Neural progenitor cell (in vitro differentiated cells): Measurements from ENCODE around the gene F2RL3. TPM values are rescaled to one million over a fixed set of nuclear protein-coding genes. Genes with fewer than 3 reads are reported as not detected.

ENCODE experiments used
- DNase-seq: peaks from one replicate; pipeline ENCODE4 v3.0.0-alpha.2; 2016; ENCODE audit warnings: low spot score
- H2AFZ ChIP-seq: fragments of 200-600 bp; sonication (generic); replicated peaks from 2 replicates; pipeline ENCODE4 v1.6.1; 2016; ENCODE audit warnings: antibody characterized with exemption
- H3F3A ChIP-seq: fragments of 200-600 bp; sonication (generic); 2 replicates; pipeline ENCODE4 v1.6.1; 2016; ENCODE audit warnings: antibody characterized with exemption, low read depth
- H3K27ac ChIP-seq: fragments of 200-600 bp; sonication (generic); 2 replicates; pipeline ENCODE4 v1.5.1; 2016; ENCODE audit warnings: mild to moderate bottlenecking
- H3K27me3 ChIP-seq: fragments of 200-600 bp; sonication (generic); 2 replicates; pipeline ENCODE4 v1.6.1; 2016; ENCODE audit warnings: mild to moderate bottlenecking, moderate library complexity
- H3K36me3 ChIP-seq: fragments of 200-600 bp; sonication (generic); 2 replicates; pipeline ENCODE4 v1.5.1; 2016
- H3K4me1 ChIP-seq: fragments of 200-600 bp; sonication (generic); 2 replicates; pipeline ENCODE4 v1.6.1; 2016; ENCODE audit warnings: mixed run types
- H3K4me2 ChIP-seq: fragments of 200-600 bp; sonication (generic); 2 replicates; pipeline ENCODE4 v1.6.1; 2016
- H3K4me3 ChIP-seq: fragments of 200-600 bp; sonication (generic); 2 replicates; pipeline ENCODE4 v1.5.1; 2016
- H3K79me2 ChIP-seq: fragments of 200-600 bp; sonication (generic); 2 replicates; pipeline ENCODE4 v1.6.1; 2016; ENCODE audit warnings: low read depth
- H3K9ac ChIP-seq: fragments of 200-600 bp; sonication (generic); 2 replicates; pipeline ENCODE4 v1.6.1; 2016
- H3K9me3 ChIP-seq: fragments of 200-600 bp; sonication (generic); 2 replicates; pipeline ENCODE4 v1.5.1; 2016; ENCODE audit warnings: low read depth
- H4K20me1 ChIP-seq: fragments of 200-600 bp; sonication (generic); 2 replicates; pipeline ENCODE4 v1.6.1; 2016; ENCODE audit warnings: low read depth
- H3K27ac Mint-ChIP-seq: 3 replicates; pipeline ENCODE4 v1.8.0; 2021; ENCODE audit warnings: mixed read lengths
- H3K27me3 Mint-ChIP-seq: 2 replicates; pipeline ENCODE4 v1.8.0; 2022; ENCODE audit warnings: low read depth, mild to moderate bottlenecking, inconsistent platforms, moderate library complexity, mixed read lengths; ENCODE audit not compliant: insufficient read depth
- H3K36me3 Mint-ChIP-seq: 3 replicates; pipeline ENCODE4 v1.8.0; 2021; ENCODE audit warnings: mixed read lengths
- H3K4me1 Mint-ChIP-seq: 3 replicates; pipeline ENCODE4 v1.8.0; 2021; ENCODE audit warnings: mixed read lengths
- H3K4me3 Mint-ChIP-seq: 3 replicates; pipeline ENCODE4 v1.8.0; 2021; ENCODE audit warnings: mild to moderate bottlenecking, moderate library complexity, mixed read lengths
- H3K9me3 Mint-ChIP-seq: 3 replicates; pipeline ENCODE4 v1.8.0; 2020; ENCODE audit warnings: mixed read lengths
- EZH2 ChIP-seq: fragments of 200-600 bp; sonication (generic); IDR thresholded peaks from 2 replicates; pipeline ENCODE4 v1.6.1; 2017; ENCODE audit warnings: antibody characterized with exemption, mild to moderate bottlenecking, moderate library complexity
- EZH2phosphoT487 ChIP-seq: fragments of 200-600 bp; sonication (generic); IDR thresholded peaks from 2 replicates; pipeline ENCODE4 v1.6.1; 2017; ENCODE audit warnings: antibody characterized with exemption
- total RNA-seq: library from RNA; depleted of rRNA; stranded (reverse); fragments of >200 nt; gene quantifications from 2 replicates; pipeline ENCODE4 v1.2.3, GENCODE V29; 2015; ENCODE audit warnings: low replicate concordance
- TF ChIP-seq, protein P1 (sequence below): fragments of 200-600 bp; sonication (generic); IDR thresholded peaks from 2 replicates; pipeline ENCODE4 v1.5.1; 2017; ENCODE audit warnings: antibody characterized with exemption, mild to moderate bottlenecking

Gene F2RL3
- total RNA-seq, 1 donor from 2014 or later = not detected

GRCh38 chr19:16915135-16915534 lies 26.3 kb downstream of the F2RL3 start:
- Histone ChIP-seq H3K4me2 (no peak overlapping the region), H3K27ac (no peak overlapping the region), H3K4me3 (no peak overlapping the region), H3K9me3 (peaks cover 8% of the 10 kb centered on the region), H4K20me1 (no peaks in the 10 kb centered on the region), H3K36me3 (no peaks in the 10 kb centered on the region), H3F3A (no peaks in the 10 kb centered on the region), H3K79me2 (no peaks in the 10 kb centered on the region), H3K4me1 (no peaks in the 10 kb centered on the region), H3K9ac (no peak overlapping the region), H2AFZ (no peak overlapping the region), H3K27me3 (no peaks in the 10 kb centered on the region)
- Mint-ChIP-seq H3K4me1 (no peaks in the 10 kb centered on the region), H3K36me3 (peaks cover 4% of the 10 kb centered on the region), H3K27ac (no peak overlapping the region), H3K4me3 (no peak overlapping the region), H3K9me3 (peaks cover 30% of the 10 kb centered on the region), H3K27me3 (peaks cover 4% of the 10 kb centered on the region)
- no peak for DNase-seq
- TF ChIP-seq EZH2 (no peak), EZH2phosphoT487 (no peak)
- TF ChIP-seq, protein P1, sequence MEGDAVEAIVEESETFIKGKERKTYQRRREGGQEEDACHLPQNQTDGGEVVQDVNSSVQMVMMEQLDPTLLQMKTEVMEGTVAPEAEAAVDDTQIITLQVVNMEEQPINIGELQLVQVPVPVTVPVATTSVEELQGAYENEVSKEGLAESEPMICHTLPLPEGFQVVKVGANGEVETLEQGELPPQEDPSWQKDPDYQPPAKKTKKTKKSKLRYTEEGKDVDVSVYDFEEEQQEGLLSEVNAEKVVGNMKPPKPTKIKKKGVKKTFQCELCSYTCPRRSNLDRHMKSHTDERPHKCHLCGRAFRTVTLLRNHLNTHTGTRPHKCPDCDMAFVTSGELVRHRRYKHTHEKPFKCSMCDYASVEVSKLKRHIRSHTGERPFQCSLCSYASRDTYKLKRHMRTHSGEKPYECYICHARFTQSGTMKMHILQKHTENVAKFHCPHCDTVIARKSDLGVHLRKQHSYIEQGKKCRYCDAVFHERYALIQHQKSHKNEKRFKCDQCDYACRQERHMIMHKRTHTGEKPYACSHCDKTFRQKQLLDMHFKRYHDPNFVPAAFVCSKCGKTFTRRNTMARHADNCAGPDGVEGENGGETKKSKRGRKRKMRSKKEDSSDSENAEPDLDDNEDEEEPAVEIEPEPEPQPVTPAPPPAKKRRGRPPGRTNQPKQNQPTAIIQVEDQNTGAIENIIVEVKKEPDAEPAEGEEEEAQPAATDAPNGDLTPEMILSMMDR = no peak

DNA sequence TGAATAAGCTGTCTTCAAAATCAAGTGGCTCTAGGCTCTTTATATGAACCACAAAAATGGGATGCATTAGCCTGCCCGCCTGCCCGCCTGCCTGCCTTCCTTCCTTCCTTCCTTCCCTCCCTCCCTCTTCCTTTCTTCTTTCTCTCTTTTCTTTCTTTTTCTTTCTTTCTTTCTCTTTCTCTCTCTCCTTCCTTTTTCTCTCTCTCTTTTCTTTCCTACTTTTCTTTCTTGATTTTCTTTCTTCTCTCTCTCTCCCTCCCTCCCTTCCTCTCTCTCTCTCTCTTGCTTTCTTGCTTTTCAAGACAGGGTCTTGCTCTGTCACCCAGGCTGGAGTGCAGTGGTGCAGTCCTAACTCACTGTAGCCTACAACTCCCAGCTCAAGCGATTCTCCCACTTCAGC lies 26.9 kb downstream of the F2RL3 start:
- Mint-ChIP-seq H3K9me3 (peaks cover 27% of the 10 kb centered on the region), H3K4me3 (no peak overlapping the region), H3K4me1 (no peaks in the 10 kb centered on the region), H3K27me3 (peaks cover 4% of the 10 kb centered on the region), H3K27ac (no peak overlapping the region), H3K36me3 (peaks cover 4% of the 10 kb centered on the region)
- no peaks in the 10 kb centered on the region for H3K4me1 ChIP-seq
- H3K36me3 ChIP-seq = no peaks in the 10 kb centered on the region
- H3K4me2 ChIP-seq = no peak overlapping the region
- no peaks in the 10 kb centered on the region for H3F3A ChIP-seq
- TF ChIP-seq EZH2phosphoT487 (no peak), EZH2 (no peak)
- TF ChIP-seq, protein P1 = no peak
- H2AFZ ChIP-seq = no peak overlapping the region
- H3K27ac ChIP-seq = no peak overlapping the region
- H4K20me1 ChIP-seq = no peaks in the 10 kb centered on the region
- DNase-seq = no peak
- H3K4me3 ChIP-seq = no peak overlapping the region
- peaks cover 8% of the 10 kb centered on the region for H3K9me3 ChIP-seq
- H3K79me2 ChIP-seq = no peaks in the 10 kb centered on the region
- H3K27me3 ChIP-seq = no peaks in the 10 kb centered on the region
- H3K9ac ChIP-seq = no peak overlapping the region

DNA sequence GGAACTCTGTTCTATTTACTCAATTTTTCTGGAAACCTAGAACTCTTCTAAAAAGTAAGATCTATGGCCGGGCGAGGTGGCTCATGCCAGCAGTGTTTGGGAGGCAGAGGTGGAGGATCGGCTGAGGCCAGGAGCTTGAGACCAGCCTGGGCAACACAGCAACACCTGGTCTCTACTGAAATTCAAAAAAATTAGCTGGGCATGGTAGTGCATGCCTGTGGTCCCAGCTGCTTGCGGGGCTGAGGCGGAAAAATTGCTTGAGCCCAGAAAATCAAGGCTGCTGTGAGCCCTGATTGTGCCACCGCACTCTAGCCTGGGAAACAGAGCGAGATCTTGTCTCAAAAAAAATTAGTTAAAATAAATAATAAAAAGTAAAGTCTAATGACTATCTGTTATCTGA lies 28.6 kb downstream of the F2RL3 start:
- Histone ChIP-seq H3K9ac (no peak overlapping the region), H3K27me3 (no peaks in the 10 kb centered on the region), H2AFZ (no peak overlapping the region), H3K27ac (no peak overlapping the region), H3K4me2 (no peak overlapping the region), H4K20me1 (no peaks in the 10 kb centered on the region), H3K79me2 (no peaks in the 10 kb centered on the region), H3F3A (no peaks in the 10 kb centered on the region), H3K9me3 (peaks cover 8% of the 10 kb centered on the region), H3K4me3 (no peak overlapping the region), H3K36me3 (no peaks in the 10 kb centered on the region), H3K4me1 (no peaks in the 10 kb centered on the region)
- DNase-seq = no peak
- H3K4me1 Mint-ChIP-seq = no peaks in the 10 kb centered on the region
- H3K27ac Mint-ChIP-seq = no peak overlapping the region
- H3K36me3 Mint-ChIP-seq = peaks cover 4% of the 10 kb centered on the region
- H3K27me3 Mint-ChIP-seq = peaks cover 4% of the 10 kb centered on the region
- peaks cover 20% of the 10 kb centered on the region for H3K9me3 Mint-ChIP-seq
- H3K4me3 Mint-ChIP-seq = no peak overlapping the region
- TF ChIP-seq EZH2phosphoT487 (no peak), EZH2 (no peak)
- TF ChIP-seq, protein P1 = no peak
